Skeletal muscle tissue (tissue), 4 donors: ENCODE measurements around the gene CIRBP. TPM values are rescaled to one million over a fixed set of nuclear protein-coding genes. Genes with fewer than 3 reads are reported as not detected.
"Not testable (repeated sequence)": the region's sequence is repeated elsewhere in the genome, so short reads cannot be mapped to it uniquely, and the experiment has no call there.

Experiments
- H3K27ac ChIP-seq: one replicate; pipeline ENCODE4 v1.7.0; 2013; ENCODE audit warnings: mild to moderate bottlenecking, low read depth, low read length, inconsistent platforms
- H3K27me3 ChIP-seq, 3 donors: one replicate each; pipeline ENCODE4 v1.7.0; 2013; ENCODE audit warnings: low read length in 3 of 3; ENCODE audit not compliant: control insufficient read depth in 3 of 3, insufficient read depth in 3 of 3
- H3K36me3 ChIP-seq, 3 donors: one replicate each; pipeline ENCODE4 v1.7.0; 2013; ENCODE audit warnings: low read length in 3 of 3; ENCODE audit not compliant: control insufficient read depth in 3 of 3, insufficient read depth in 3 of 3
- H3K4me1 ChIP-seq, 3 donors: one replicate each; pipeline ENCODE4 v1.7.0; 2013; ENCODE audit warnings: low read length in 3 of 3, mild to moderate bottlenecking in 3 of 3; ENCODE audit not compliant: control insufficient read depth in 3 of 3, insufficient read depth in 3 of 3
- H3K4me3 ChIP-seq, 3 donors: one replicate each; pipeline ENCODE4 v1.7.0; 2013; ENCODE audit warnings: low read length in 3 of 3
- H3K9ac ChIP-seq, 3 donors: one replicate each; pipeline ENCODE4 v1.7.0; 2013; ENCODE audit warnings: low read length in 3 of 3, mild to moderate bottlenecking in 3 of 3, moderate library complexity in 2 of 3, low read depth in 1 of 3
- H3K9me3 ChIP-seq, 3 donors: one replicate each; pipeline ENCODE4 v1.7.0; 2013; ENCODE audit warnings: low read length in 3 of 3; ENCODE audit not compliant: control insufficient read depth in 3 of 3
- total RNA-seq: library from RNA; depleted of rRNA; stranded (reverse); fragments of >200 nt; gene quantifications from one replicate; pipeline ENCODE4 v1.2.3, GENCODE V29; 2014
- donor health status: Osteomylitis.

Gene CIRBP
- total RNA-seq, 1 donor from 2014 or later, result 413 TPM

GRCh38 chr19:1302533-1303239, 33.6 kb downstream of the CIRBP start:
- no peaks in the 10 kb centered on the region for H3K36me3 ChIP-seq
- no peaks in the 10 kb centered on the region for H3K9me3 ChIP-seq
- no peak overlapping the region for H3K4me3 ChIP-seq
- H3K27ac ChIP-seq, result no peak overlapping the region
- H3K27me3 ChIP-seq, result peaks cover 2 to 12% (median 10%) of the 10 kb centered on the region in 3 donors
- no peaks in the 10 kb centered on the region for H3K4me1 ChIP-seq
- H3K9ac ChIP-seq, result no peak overlapping the region

DNA sequence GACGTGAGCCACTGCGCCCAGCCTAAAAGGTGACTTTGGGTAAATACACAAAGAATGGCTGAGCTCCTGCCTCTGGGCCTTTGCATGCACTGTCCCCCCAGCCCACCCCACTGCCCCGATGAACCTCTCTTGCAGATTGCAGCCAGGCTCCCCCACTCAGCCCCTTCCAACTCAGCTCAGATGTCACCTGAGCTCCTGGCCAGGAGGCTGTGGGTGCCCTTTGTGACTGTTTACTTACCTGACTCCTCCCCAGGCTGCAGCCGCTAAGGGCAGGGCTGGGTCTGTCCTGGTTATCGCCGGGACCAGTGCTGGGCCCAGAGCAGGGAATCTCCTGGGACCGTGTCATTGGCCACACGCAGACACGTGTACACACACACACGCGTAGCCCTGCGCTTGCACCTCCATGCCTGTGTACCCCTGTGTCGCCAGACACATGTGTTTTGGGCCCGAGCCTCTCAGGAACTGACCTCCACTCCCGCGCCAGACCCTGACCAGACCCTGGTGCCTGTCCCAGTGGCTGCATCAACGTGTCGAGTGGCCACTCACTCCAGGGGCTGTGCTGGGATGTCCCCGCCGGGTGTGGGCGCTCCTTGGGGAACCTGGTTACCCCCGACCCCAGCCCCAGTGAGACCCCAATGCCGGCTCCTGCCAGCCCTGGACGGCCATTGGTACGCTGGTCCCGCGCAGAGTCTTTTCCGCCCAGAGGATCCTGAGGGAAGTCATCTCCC, 35.2 kb downstream of the CIRBP start:
- Histone ChIP-seq H3K4me3 (no peak overlapping the region), H3K27ac (no peak overlapping the region), H3K9ac (no peak overlapping the region), H3K27me3 (peaks cover 2 to 10% (median 7%) of the 10 kb centered on the region in 3 donors), H3K9me3 (no peaks in the 10 kb centered on the region), H3K36me3 (no peaks in the 10 kb centered on the region), H3K4me1 (no peaks in the 10 kb centered on the region)

GRCh38 chr19:1305354-1305753, 36.2 kb downstream of the CIRBP start:
- peaks cover 2 to 17% (median 16%) of the 10 kb centered on the region in 3 donors for H3K27me3 ChIP-seq
- H3K4me3 ChIP-seq, H3K4me1 ChIP-seq, H3K36me3 ChIP-seq, H3K9me3 ChIP-seq, H3K9ac ChIP-seq, H3K27ac ChIP-seq: not testable (repeated sequence)

- H3K4me3 ChIP-seq, result no peak overlapping the region
- H3K27me3 ChIP-seq, result peaks cover 2 to 28% (median 20%) of the 10 kb centered on the region in 3 donors
Observed at GRCh38 chr19:1307320-1307719, 38.2 kb downstream of the CIRBP start.

DNA sequence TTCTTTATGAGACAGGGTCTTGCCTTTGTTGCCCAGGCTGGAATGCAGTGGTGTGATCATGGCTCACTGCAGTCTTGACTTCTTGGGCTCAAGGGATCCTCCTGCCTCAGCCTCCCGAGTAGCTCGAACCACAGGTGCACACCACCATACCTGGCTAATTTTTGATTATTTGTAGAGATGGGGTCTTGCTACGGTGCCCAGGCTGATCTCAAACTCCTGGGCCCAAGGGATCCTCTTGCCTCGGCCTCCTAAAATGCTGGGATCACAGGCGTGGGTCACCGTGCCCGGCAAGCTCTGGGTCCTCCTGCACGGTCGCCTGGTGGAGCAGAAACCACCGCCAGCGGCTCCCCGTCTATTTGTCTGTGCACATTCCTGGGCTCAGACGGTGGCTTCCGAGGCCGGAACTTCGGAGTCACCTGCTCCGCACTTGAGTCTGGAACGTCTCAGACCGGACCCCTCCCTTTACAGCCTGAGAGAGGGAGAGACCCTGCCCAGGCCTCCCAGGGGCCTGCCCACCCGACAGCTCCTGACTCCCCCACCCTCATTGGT, 38.7 kb downstream of the CIRBP start:
- peaks cover 2 to 28% (median 18%) of the 10 kb centered on the region in 3 donors for H3K27me3 ChIP-seq
- no peak overlapping the region for H3K27ac ChIP-seq
- no peaks in the 10 kb centered on the region for H3K36me3 ChIP-seq
- H3K4me3 ChIP-seq, result no peak overlapping the region
- H3K9ac ChIP-seq, result no peak overlapping the region
- H3K9me3 ChIP-seq, result no peaks in the 10 kb centered on the region
- no peaks in the 10 kb centered on the region for H3K4me1 ChIP-seq

More at GRCh38 chr19:1307320-1307719, 38.2 kb downstream of the CIRBP start:
- H3K36me3 ChIP-seq, result no peaks in the 10 kb centered on the region
- no peak overlapping the region for H3K9ac ChIP-seq
- no peak overlapping the region for H3K27ac ChIP-seq
- no peaks in the 10 kb centered on the region for H3K9me3 ChIP-seq
- no peaks in the 10 kb centered on the region for H3K4me1 ChIP-seq

DNA sequence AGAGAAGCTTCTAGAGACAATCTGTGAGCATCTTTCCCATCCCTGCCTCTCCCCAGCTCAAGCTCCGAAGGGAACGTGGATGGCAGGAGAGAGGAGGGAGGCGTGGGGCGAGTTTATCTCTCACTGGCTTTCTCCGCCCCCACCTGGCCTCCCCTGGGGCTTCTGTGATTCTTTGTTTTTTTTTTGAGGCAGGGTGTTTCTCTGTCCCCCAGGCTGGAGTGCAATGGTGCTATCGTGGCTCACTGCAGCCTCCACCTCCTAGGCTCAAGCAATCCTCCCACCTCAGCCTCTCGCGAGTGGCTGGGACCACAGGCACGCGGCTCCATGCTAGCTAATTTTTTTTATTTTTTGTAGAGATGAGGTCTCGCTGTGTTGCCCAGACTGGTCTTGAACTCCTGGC, 39.6 kb downstream of the CIRBP start:
- Histone ChIP-seq H3K36me3 (no peaks in the 10 kb centered on the region), H3K4me3 (no peak overlapping the region), H3K27me3 (peaks cover 7 to 37% (median 27%) of the 10 kb centered on the region in 3 donors), H3K27ac (no peak overlapping the region), H3K4me1 (no peaks in the 10 kb centered on the region), H3K9ac (no peak overlapping the region), H3K9me3 (no peaks in the 10 kb centered on the region)

GRCh38 chr19:1309977-1310852, 41.1 kb downstream of the CIRBP start:
- peaks cover 18 to 46% (median 40%) of the 10 kb centered on the region in 3 donors for H3K27me3 ChIP-seq
- no peak overlapping the region for H3K27ac ChIP-seq
- H3K36me3 ChIP-seq, result no peaks in the 10 kb centered on the region
- H3K9me3 ChIP-seq, result no peaks in the 10 kb centered on the region
- H3K4me3 ChIP-seq, result no peak overlapping the region
- no peak overlapping the region for H3K9ac ChIP-seq
- peaks cover 0 to under 1% (median 0%) of the 10 kb centered on the region in 3 donors for H3K4me1 ChIP-seq

GRCh38 chr19:1310853-1311180, 41.7 kb downstream of the CIRBP start:
- H3K4me3 ChIP-seq, result no peak overlapping the region
- H3K36me3 ChIP-seq, result no peaks in the 10 kb centered on the region
- peaks cover 22 to 49% (median 44%) of the 10 kb centered on the region in 3 donors for H3K27me3 ChIP-seq
- no peak overlapping the region for H3K27ac ChIP-seq
- peaks cover under 1 to 4% (median under 1%) of the 10 kb centered on the region in 3 donors for H3K4me1 ChIP-seq
- no peaks in the 10 kb centered on the region for H3K9me3 ChIP-seq
- no peak overlapping the region for H3K9ac ChIP-seq

GRCh38 chr19:1311543-1312091, 42.5 kb downstream of the CIRBP start:
- H3K27me3 ChIP-seq, result peaks cover 30 to 57% (median 52%) of the 10 kb centered on the region in 3 donors
- no peak overlapping the region for H3K4me3 ChIP-seq
- no peaks in the 10 kb centered on the region for H3K36me3 ChIP-seq
- H3K4me1 ChIP-seq, result peaks cover 3 to 8% (median 4%) of the 10 kb centered on the region in 3 donors
- H3K9ac ChIP-seq, result no peak overlapping the region
- no peaks in the 10 kb centered on the region for H3K9me3 ChIP-seq
- H3K27ac ChIP-seq, result no peak overlapping the region
